SK-N-SH (cell line): ENCODE measurements around the gene SLC12A9. TPM values are rescaled to one million over a fixed set of nuclear protein-coding genes. Genes with fewer than 3 reads are reported as not detected.

ENCODE experiments used
- CTCF ChIA-PET: fragments of 300-600, 350-600 bp; formaldehyde crosslinking; extraction: SDS; loops from one replicate; lab custom pipeline; 2021; lab: Yijun Ruan, JAX
- POLR2A ChIA-PET: fragments of 350-600 bp; sonication (Branson Sonifier 250); formaldehyde crosslinking; extraction: SDS; loops from one replicate; lab custom pipeline; 2020; ENCODE audit warnings: antibody characterized with exemption, inconsistent platforms; lab: Yijun Ruan, JAX
- DNase-seq: peaks from one replicate; pipeline ENCODE4 v3.0.0; 2012
- H2AFZ ChIP-seq: fragments of 200-600 bp; sonication (generic); 2 replicates; pipeline ENCODE4 v1.8.1; 2016; ENCODE audit warnings: antibody characterized with exemption, mild to moderate bottlenecking, low read depth
- H3F3A ChIP-seq: fragments of 200-600 bp; sonication (generic); replicated peaks from 2 replicates; pipeline ENCODE3; 2016; ENCODE audit warnings: antibody characterized with exemption, mild to moderate bottlenecking; ENCODE audit not compliant: insufficient read depth
- H3K27ac ChIP-seq, 2 experiments: fragments of 200-500 bp in 1 of 2; fragments of 200-600 bp in 1 of 2; sonication (Bioruptor generic) in 1 of 2; sonication (generic), shearing (Covaris generic) in 1 of 2; 2 replicates each; pipeline versions ENCODE4 v1.5.1 to v1.6.1; 2014 to 2016; ENCODE audit warnings: low read depth in 2 of 2, inconsistent platforms in 1 of 2, low read length in 1 of 2, mild to moderate bottlenecking in 1 of 2, mixed read lengths in 1 of 2
- H3K27me3 ChIP-seq: fragments of 200-600 bp; sonication (generic), shearing (Covaris generic); 2 replicates; pipeline ENCODE4 v1.6.1; 2016; ENCODE audit warnings: mixed run types; ENCODE audit not compliant: insufficient read depth
- H3K36me3 ChIP-seq, 2 experiments: fragments of 200-500 bp in 1 of 2; fragments of 200-600 bp in 1 of 2; sonication (Bioruptor generic) in 1 of 2; sonication (generic) in 1 of 2; replicated peaks in 1 of 2; 2 replicates each; pipeline versions ENCODE3 to v1.5.1; 2014 to 2016; ENCODE audit warnings: low read length in 1 of 2, mild to moderate bottlenecking in 1 of 2; ENCODE audit not compliant: insufficient read depth in 2 of 2, control insufficient read depth in 1 of 2
- H3K4me1 ChIP-seq, 2 experiments: fragments of 200-500 bp in 1 of 2; fragments of 200-600 bp in 1 of 2; sonication (Bioruptor generic) in 1 of 2; sonication (generic), shearing (Covaris generic) in 1 of 2; 2 replicates each; pipeline versions ENCODE4 v1.5.1 to v1.6.1; 2014 to 2016; ENCODE audit warnings: low read depth in 1 of 2, low read length in 1 of 2, mixed run types in 1 of 2; ENCODE audit not compliant: insufficient read depth in 2 of 2, control insufficient read depth in 1 of 2
- H3K4me2 ChIP-seq: fragments of 200-600 bp; sonication (generic), shearing (Covaris generic); 2 replicates; pipeline ENCODE4 v1.6.1; 2017; ENCODE audit warnings: mixed run types
- H3K4me3 ChIP-seq, 2 experiments: fragments of 200-500 bp in 1 of 2; fragments of 200-600 bp in 1 of 2; sonication (Bioruptor generic) in 1 of 2; sonication (generic), shearing (Covaris generic) in 1 of 2; 2 replicates each; pipeline versions ENCODE4 v1.5.1 to v1.8.1; 2014 to 2016; ENCODE audit warnings: low read depth in 2 of 2, inconsistent platforms in 1 of 2, low read length in 1 of 2, mild to moderate bottlenecking in 1 of 2, mixed read lengths in 1 of 2, moderate library complexity in 1 of 2
- H3K79me2 ChIP-seq: fragments of 200-600 bp; sonication (generic); 2 replicates; pipeline ENCODE4 v1.8.1; 2017; ENCODE audit warnings: mild to moderate bottlenecking; ENCODE audit not compliant: insufficient read depth
- H3K9ac ChIP-seq: fragments of 200-600 bp; sonication (generic); 2 replicates; pipeline ENCODE4 v1.6.1; 2017; ENCODE audit warnings: mixed run types
- H3K9me2 ChIP-seq: fragments of 200-600 bp; sonication (generic); 2 replicates; pipeline ENCODE4 v1.6.1; 2017; ENCODE audit warnings: mixed run types
- H3K9me3 ChIP-seq: fragments of 200-600 bp; sonication (generic); 2 replicates; pipeline ENCODE4 v1.6.1; 2017; ENCODE audit warnings: mixed run types, mild to moderate bottlenecking, moderate library complexity
- H4K20me1 ChIP-seq: fragments of 200-600 bp; sonication (generic); 2 replicates; pipeline ENCODE4 v1.6.1; 2017; ENCODE audit warnings: mild to moderate bottlenecking, mixed run types; ENCODE audit not compliant: insufficient read depth
- CHD2 ChIP-seq: fragments of 150-350 bp; IDR thresholded peaks from 2 replicates; pipeline ENCODE4 v1.6.1; 2018; ENCODE audit warnings: low read length; ENCODE audit not compliant: partially characterized antibody
- CTCF ChIP-seq: fragments of 200-600 bp; sonication (generic); IDR thresholded peaks from 2 replicates; pipeline ENCODE4 v1.6.1; 2017; ENCODE audit warnings: antibody characterized with exemption, mild to moderate bottlenecking, moderate library complexity
- ELF1 ChIP-seq: IDR thresholded peaks from 2 replicates; pipeline ENCODE4 v1.4.0; 2012
- EP300 ChIP-seq, 2 experiments: IDR thresholded peaks; 2 replicates each; pipeline versions ENCODE4 v1.4.0 to v1.6.1; 2012; ENCODE audit warnings: borderline replicate concordance in 1 of 2, low read depth in 1 of 2, low read length in 1 of 2
- EZH2phosphoT487 ChIP-seq: fragments of 200-600 bp; sonication (generic); IDR thresholded peaks from 2 replicates; pipeline ENCODE4 v1.6.1; 2017; ENCODE audit warnings: low read depth, mixed run types, mild to moderate bottlenecking, antibody characterized with exemption, moderate library complexity, borderline replicate concordance
- FOXJ3 ChIP-seq: sonication (generic); formaldehyde crosslinking; IDR thresholded peaks from 2 replicates; pipeline ENCODE4 v1.5.1; 2020; ENCODE audit warnings: mild to moderate bottlenecking, missing genetic modification reagents
- GABPA ChIP-seq: IDR thresholded peaks from 2 replicates; pipeline ENCODE4 v1.4.0; 2012; ENCODE audit warnings: low read depth, mild to moderate bottlenecking
- IRF3 ChIP-seq: fragments of 150-350 bp; IDR thresholded peaks from 2 replicates; pipeline ENCODE4 v1.6.1; 2016; ENCODE audit warnings: mild to moderate bottlenecking, low read depth, low read length
- JUND ChIP-seq: IDR thresholded peaks from 2 replicates; pipeline ENCODE4 v1.4.0; 2012
- MAX ChIP-seq: IDR thresholded peaks from 2 replicates; pipeline ENCODE4 v1.4.0; 2012; ENCODE audit warnings: low read depth
- MEF2A ChIP-seq: IDR thresholded peaks from 2 replicates; pipeline ENCODE4 v1.4.0; 2012; ENCODE audit warnings: low read depth, borderline replicate concordance
- MXI1 ChIP-seq: IDR thresholded peaks from 2 replicates; pipeline ENCODE4 v1.6.1; 2012; ENCODE audit warnings: mild to moderate bottlenecking, low read depth, low read length, improper control_type of control experiment
- NFIC ChIP-seq: IDR thresholded peaks from 2 replicates; pipeline ENCODE4 v1.4.0; 2012; ENCODE audit warnings: borderline replicate concordance
- PBX3 ChIP-seq: IDR thresholded peaks from 2 replicates; pipeline ENCODE4; 2012
- RAD21 ChIP-seq: IDR thresholded peaks from 2 replicates; pipeline ENCODE4 v1.6.1; 2012; ENCODE audit warnings: mild to moderate bottlenecking, low read length
- RFX5 ChIP-seq: IDR thresholded peaks from 2 replicates; pipeline ENCODE4 v1.6.1; 2012; ENCODE audit warnings: mild to moderate bottlenecking, improper control_type of control experiment, low read length
- SIN3A ChIP-seq: IDR thresholded peaks from 2 replicates; pipeline ENCODE4 v1.6.1; 2012; ENCODE audit warnings: low read depth, mild to moderate bottlenecking, low read length, moderate library complexity, borderline replicate concordance
- TAF1 ChIP-seq: IDR thresholded peaks from 2 replicates; pipeline ENCODE4 v1.6.1; 2012; ENCODE audit warnings: low read depth, mild to moderate bottlenecking, low read length, moderate library complexity, borderline replicate concordance
- TCF12 ChIP-seq: IDR thresholded peaks from 2 replicates; pipeline ENCODE4 v1.4.0; 2012
- TEAD4 ChIP-seq: IDR thresholded peaks from 2 replicates; pipeline ENCODE4 v1.4.0; 2012; ENCODE audit warnings: mild to moderate bottlenecking, borderline replicate concordance; ENCODE audit not compliant: insufficient read depth
- USF1 ChIP-seq: IDR thresholded peaks from 2 replicates; pipeline ENCODE4 v1.4.0; 2012; ENCODE audit warnings: low read depth, borderline replicate concordance
- USF2 ChIP-seq: fragments of 150-350 bp; IDR thresholded peaks from 2 replicates; pipeline ENCODE4 v1.6.1; 2017; ENCODE audit warnings: antibody characterized with exemption, low read length, low read depth, borderline replicate concordance
- ZBTB33 ChIP-seq: IDR thresholded peaks from 2 replicates; pipeline ENCODE4 v1.4.0; 2012; ENCODE audit warnings: low read depth, borderline replicate concordance
- WGBS: methylation state at CpG from one replicate; pipeline ENCODE4 v1.1.6; 2017; ENCODE audit warnings: low lambda C conversion rate; 5-methylcytosine and 5-hydroxymethylcytosine counted together
- polyA plus RNA-seq, 3 experiments: library from polyadenylated mRNA; depleted of rRNA; stranded (reverse); fragments of >200 nt; gene quantifications; 2 replicates each; pipeline ENCODE4 v1.2.3, GENCODE V29; 2012

Gene SLC12A9
- polyA plus RNA-seq, 1 of the 3 experiments (the other 2 are of a cell fraction), result 29.7 TPM

GRCh38 chr7:100892364-100893317 is 40.1 kb downstream of the SLC12A9 start (continued):
- no peak for TF ChIP-seq USF2
- TF ChIP-seq GABPA, result no peak
- no peak for TF ChIP-seq FOXJ3 (CRISPR knock-in tag)
- no peak for TF ChIP-seq TAF1
- no peak for TF ChIP-seq CTCF
- no peak for TF ChIP-seq ELF1
- TF ChIP-seq USF1, result no peak
- TF ChIP-seq RAD21, result no peak
- TF ChIP-seq NFIC, result no peak
- no peak for TF ChIP-seq MEF2A
- no peak for TF ChIP-seq MXI1
- TF ChIP-seq, all 33 proteins: peak for 0

- no peaks in the 10 kb centered on the region for H3K9me3 ChIP-seq
- peaks cover 10% of the 10 kb centered on the region for H3K79me2 ChIP-seq
- no peak overlapping the region for H3K27ac ChIP-seq
- H3K9me2 ChIP-seq, result no peaks in the 10 kb centered on the region
- H3K9ac ChIP-seq, result no peak overlapping the region
- DNase-seq, result no peak
- H3K36me3 ChIP-seq, result peaks cover 0 to 5% of the 10 kb centered on the region in 2 experiments
- H4K20me1 ChIP-seq, result no peaks in the 10 kb centered on the region
- ChIA-PET POLR2A (no interaction called here), CTCF (interaction anchor here (1.1 to 3.8 kb wide), 16 partner anchors 7 to 389 kb away, joined by 3 to 69 read pairs (median 12); partner anchors contain the start of genes SLC12A9 and SRRT)
- H3K4me2 ChIP-seq, result no peak overlapping the region
- peaks cover 7 to 30% of the 10 kb centered on the region in 2 experiments; a peak in 3 of 4 replicates for H3K4me1 ChIP-seq
- peaks cover 27% of the 10 kb centered on the region for H3K27me3 ChIP-seq
- 88% methylated on average over 28 of the region's 32 CpGs for WGBS
- no peak overlapping the region for H3K4me3 ChIP-seq
- TF ChIP-seq EP300 (IDR thresholded peaks at IDR 0.05; ENCODE audit: borderline replicate concordance in 1 of 2, low read depth in 1 of 2, low read length in 1 of 2) (no peak), EZH2phosphoT487 (no peak), ELF1 (no peak), TCF12 (no peak), TEAD4 (no peak), RFX5 (no peak), CHD2 (no peak), RAD21 (no peak), SIN3A (no peak), PBX3 (no peak), MAX (no peak), ZBTB33 (no peak), JUND (no peak), IRF3 (no peak)
- peaks cover 9% of the 10 kb centered on the region for H3F3A ChIP-seq
- no peak overlapping the region for H2AFZ ChIP-seq
Observed at GRCh38 chr7:100893318-100893895, 40.9 kb downstream of the SLC12A9 start.
